HG03521 (cell line): ENCODE results near the gene PDZRN3.

Experiments used
- ATAC-seq: cut with Tn5 transposase; IDR thresholded peaks from one replicate; pipeline ENCODE4 v1.9.1; 2021; ENCODE audit warnings: mild to moderate bottlenecking, moderate library complexity; ENCODE audit not compliant: unreplicated experiment

PDZRN3 gene

GRCh38 chr3:73353649-73354217 is 271.0 kb downstream of the PDZRN3 start:
- ATAC-seq, result no peak

GRCh38 chr3:73352841-73353645 is 271.7 kb downstream of the PDZRN3 start:
- ATAC-seq, result no peak

GRCh38 chr3:73351423-73352071 is 273.2 kb downstream of the PDZRN3 start:
- ATAC-seq, result no peak

- no peak for ATAC-seq
Observed at GRCh38 chr3:73350996-73351395, 273.7 kb downstream of the PDZRN3 start.

GRCh38 chr3:73349657-73350056 is 275.1 kb downstream of the PDZRN3 start:
- ATAC-seq, result no peak

- no peak for ATAC-seq
Observed at GRCh38 chr3:73342077-73342476, 282.7 kb downstream of the PDZRN3 start.

- no peak for ATAC-seq
Observed at GRCh38 chr3:73341272-73341935, 283.3 kb downstream of the PDZRN3 start.

- ATAC-seq, result no peak
Observed at GRCh38 chr3:73332558-73332957, 292.2 kb downstream of the PDZRN3 start.
